ENCODE results near the gene STX5.
"Not testable (repeated sequence)": the region's sequence is repeated elsewhere in the genome, so short reads cannot be mapped to it uniquely, and the experiment has no call there.

STX5 gene

GRCh38 chr11:62842171-62842741 is 10.4 kb upstream of the STX5 start:
- TF ChIP-seq EZH2 (IDR thresholded peaks at IDR 0.05; ENCODE audit: borderline replicate concordance, low read depth, low read length, severe bottlenecking), result no peak

DNA sequence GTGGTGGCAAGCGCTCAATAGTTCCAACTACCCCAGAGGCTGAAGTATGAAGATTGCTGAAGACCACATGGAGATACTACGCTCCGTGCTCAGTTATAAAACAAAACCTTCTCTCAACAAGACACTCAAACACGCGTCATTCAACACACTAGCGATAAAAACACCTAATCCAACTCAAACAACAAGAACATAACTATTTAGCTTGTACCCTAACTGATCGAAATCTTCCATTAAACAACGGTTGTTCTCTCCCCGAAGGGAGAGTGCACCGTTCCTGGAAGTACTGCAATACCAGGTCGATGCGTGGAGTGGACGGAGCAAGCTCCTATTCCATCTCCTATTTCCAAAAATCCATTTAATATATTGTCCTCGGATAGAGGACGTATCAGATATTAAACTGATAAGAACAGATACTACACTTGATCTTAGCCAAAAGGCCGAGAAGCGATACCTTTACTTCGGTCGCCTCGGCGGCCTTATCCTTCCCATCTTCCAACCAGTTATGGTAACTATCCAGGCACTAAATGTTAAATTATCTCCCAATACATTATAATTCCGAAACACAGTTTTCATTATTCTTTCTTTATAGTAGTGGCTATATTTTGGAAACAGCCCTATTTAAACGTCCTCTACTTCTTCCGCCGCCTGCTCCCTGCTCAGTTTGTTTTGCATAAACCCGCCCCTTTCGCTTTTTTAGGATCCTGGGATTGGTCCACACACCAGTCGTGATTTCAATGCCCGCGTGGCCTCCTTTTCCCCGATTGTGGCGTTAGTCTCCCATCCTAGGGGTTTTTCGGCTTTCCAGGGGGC is 9.7 kb upstream of the STX5 start:
- Histone ChIP-seq H4K20me1 (ENCODE audit: insufficient read depth, low read length) (no peaks in the 10 kb centered on the region), H3K9me3 (ENCODE audit: insufficient read depth, low read length, severe bottlenecking) (no peaks in the 10 kb centered on the region), H3K4me3 (ENCODE audit: low read depth in 1 of 2, low read length in 2 of 2) (peak overlapping the region; percentile 40 to 59; a peak in 3 of 4 replicates), H3K27ac (ENCODE audit: low read length) (peak overlapping the region; percentile 99), H3K27me3 (ENCODE audit: insufficient read depth, low read length, poor library complexity) (no peaks in the 10 kb centered on the region), H3K4me2 (ENCODE audit: insufficient read depth, low read length) (peak overlapping the region; percentile 77), H3K79me2 (ENCODE audit: insufficient read depth, low read length) (peaks cover 24% of the 10 kb centered on the region), H3K36me3 (ENCODE audit: insufficient read depth, low read length) (peaks cover 13% of the 10 kb centered on the region), H2AFZ (ENCODE audit: low read depth, low read length) (peak overlapping the region; percentile 78), H3K9ac (ENCODE audit: low read depth, low read length) (peak overlapping the region; percentile 85), H3K4me1 (ENCODE audit: insufficient read depth, low read length) (peaks cover 41% of the 10 kb centered on the region)
- peak; percentile 83 for ATAC-seq (ENCODE audit: insufficient read depth, low read depth)
- TF ChIP-seq EZH2 (IDR thresholded peaks at IDR 0.05; ENCODE audit: borderline replicate concordance, low read depth, low read length, severe bottlenecking), result no peak
- TF ChIP-seq, protein P1, sequence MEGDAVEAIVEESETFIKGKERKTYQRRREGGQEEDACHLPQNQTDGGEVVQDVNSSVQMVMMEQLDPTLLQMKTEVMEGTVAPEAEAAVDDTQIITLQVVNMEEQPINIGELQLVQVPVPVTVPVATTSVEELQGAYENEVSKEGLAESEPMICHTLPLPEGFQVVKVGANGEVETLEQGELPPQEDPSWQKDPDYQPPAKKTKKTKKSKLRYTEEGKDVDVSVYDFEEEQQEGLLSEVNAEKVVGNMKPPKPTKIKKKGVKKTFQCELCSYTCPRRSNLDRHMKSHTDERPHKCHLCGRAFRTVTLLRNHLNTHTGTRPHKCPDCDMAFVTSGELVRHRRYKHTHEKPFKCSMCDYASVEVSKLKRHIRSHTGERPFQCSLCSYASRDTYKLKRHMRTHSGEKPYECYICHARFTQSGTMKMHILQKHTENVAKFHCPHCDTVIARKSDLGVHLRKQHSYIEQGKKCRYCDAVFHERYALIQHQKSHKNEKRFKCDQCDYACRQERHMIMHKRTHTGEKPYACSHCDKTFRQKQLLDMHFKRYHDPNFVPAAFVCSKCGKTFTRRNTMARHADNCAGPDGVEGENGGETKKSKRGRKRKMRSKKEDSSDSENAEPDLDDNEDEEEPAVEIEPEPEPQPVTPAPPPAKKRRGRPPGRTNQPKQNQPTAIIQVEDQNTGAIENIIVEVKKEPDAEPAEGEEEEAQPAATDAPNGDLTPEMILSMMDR (IDR thresholded peaks at IDR 0.05; ENCODE audit: borderline replicate concordance, extremely low read depth, low read length, poor library complexity, severe bottlenecking), result no peak
- peak; percentile 93 for DNase-seq

More at GRCh38 chr11:62842171-62842741, 10.4 kb upstream of the STX5 start:
- H3K27me3 ChIP-seq (ENCODE audit: insufficient read depth, low read length, poor library complexity), result no peaks in the 10 kb centered on the region
- H3K36me3 ChIP-seq (ENCODE audit: insufficient read depth, low read length), result peaks cover 8% of the 10 kb centered on the region
- H4K20me1 ChIP-seq (ENCODE audit: insufficient read depth, low read length), result no peaks in the 10 kb centered on the region
- peak overlapping the region; percentile 78 for H2AFZ ChIP-seq (ENCODE audit: low read depth, low read length)
- no peaks in the 10 kb centered on the region for H3K9me3 ChIP-seq (ENCODE audit: insufficient read depth, low read length, severe bottlenecking)
- no peak for ATAC-seq (ENCODE audit: insufficient read depth, low read depth)
- H3K9ac ChIP-seq (ENCODE audit: low read depth, low read length), result peak overlapping the region; percentile 74
- peak overlapping the region; percentile 40 to 59; a peak in 3 of 4 replicates for H3K4me3 ChIP-seq (ENCODE audit: low read depth in 1 of 2, low read length in 2 of 2)
- H3K27ac ChIP-seq (ENCODE audit: low read length), result peak overlapping the region; percentile 94
- H3K79me2 ChIP-seq (ENCODE audit: insufficient read depth, low read length), result peaks cover 21% of the 10 kb centered on the region
- H3K4me1 ChIP-seq (ENCODE audit: insufficient read depth, low read length), result peaks cover 38% of the 10 kb centered on the region
- H3K4me2 ChIP-seq (ENCODE audit: insufficient read depth, low read length), result peak overlapping the region; percentile 77
- peak; percentile 71 for DNase-seq

DNA sequence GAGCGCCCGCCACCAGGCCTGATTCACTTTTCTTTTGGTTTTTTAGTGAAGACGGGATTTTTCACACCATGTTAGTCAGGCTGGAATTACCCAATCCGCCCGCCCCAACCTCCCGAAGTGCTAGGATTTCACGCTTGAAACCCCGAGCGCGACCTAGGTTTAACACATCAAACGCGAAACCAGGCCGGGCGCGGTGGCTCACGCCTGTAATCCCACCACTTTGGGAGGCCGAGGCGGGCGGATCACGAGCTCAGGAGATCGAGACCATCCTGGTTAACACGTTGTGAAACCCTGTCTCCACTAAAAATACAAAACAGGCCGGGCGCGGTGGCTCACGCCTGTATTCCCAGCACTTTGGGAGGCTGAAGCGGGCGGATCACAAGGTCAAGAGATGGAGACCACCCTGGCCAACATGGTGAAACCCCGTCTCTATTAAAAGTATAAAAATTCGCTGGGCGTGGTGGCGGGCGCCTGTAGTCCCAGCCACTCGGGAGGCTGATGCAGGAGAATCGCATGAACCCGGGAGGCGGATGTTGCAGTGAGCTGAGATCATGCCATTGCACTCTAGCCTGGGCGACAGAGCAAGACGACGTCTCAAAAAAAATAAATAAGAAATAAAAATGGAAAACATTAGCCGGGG is 9.0 kb upstream of the STX5 start:
- H3K27me3 ChIP-seq (ENCODE audit: insufficient read depth, low read length, poor library complexity); H4K20me1 ChIP-seq (ENCODE audit: insufficient read depth, low read length); H3K9me3 ChIP-seq (ENCODE audit: insufficient read depth, low read length, severe bottlenecking): not testable (repeated sequence)
- Histone ChIP-seq H3K4me3 (ENCODE audit: low read depth in 1 of 2, low read length in 2 of 2) (peak overlapping the region; percentile 15 to 92; a peak in 3 of 4 replicates), H3K27ac (ENCODE audit: low read length) (peak overlapping the region; percentile 99), H3K9ac (ENCODE audit: low read depth, low read length) (peak overlapping the region; percentile 85), H3K79me2 (ENCODE audit: insufficient read depth, low read length) (peaks cover 31% of the 10 kb centered on the region), H3K36me3 (ENCODE audit: insufficient read depth, low read length) (peaks cover 20% of the 10 kb centered on the region), H3K4me1 (ENCODE audit: insufficient read depth, low read length) (peaks cover 43% of the 10 kb centered on the region), H2AFZ (ENCODE audit: low read depth, low read length) (peak overlapping the region; percentile 22), H3K4me2 (ENCODE audit: insufficient read depth, low read length) (peak overlapping the region; percentile 67)
- ATAC-seq (ENCODE audit: insufficient read depth, low read depth), result peak; percentile 5
- peak; percentile 92 for DNase-seq

- Histone ChIP-seq H3K36me3 (ENCODE audit: insufficient read depth, low read length) (peaks cover 36% of the 10 kb centered on the region), H3K27ac (ENCODE audit: low read length) (peak within 1 kb of the TSS; percentile 99), H3K9me3 (ENCODE audit: insufficient read depth, low read length, severe bottlenecking) (no peaks in the 10 kb centered on the region), H3K4me2 (ENCODE audit: insufficient read depth, low read length) (peak within 1 kb of the TSS; percentile 67), H2AFZ (ENCODE audit: low read depth, low read length) (peak within 1 kb of the TSS; percentile 92), H3K79me2 (ENCODE audit: insufficient read depth, low read length) (peaks cover 39% of the 10 kb centered on the region), H3K4me3 (ENCODE audit: low read depth in 1 of 2, low read length in 2 of 2) (peak within 1 kb of the TSS; percentile 90 to 92), H4K20me1 (ENCODE audit: insufficient read depth, low read length) (peaks cover 2% of the 10 kb centered on the region; the same call in 1 of the 2 replicates), H3K27me3 (ENCODE audit: insufficient read depth, low read length, poor library complexity) (no peaks in the 10 kb centered on the region), H3K4me1 (ENCODE audit: insufficient read depth, low read length) (peaks cover 58% of the 10 kb centered on the region), H3K9ac (ENCODE audit: low read depth, low read length) (peak within 1 kb of the TSS; percentile 85)
- ATAC-seq (ENCODE audit: insufficient read depth, low read depth) (peak; percentile 47), DNase-seq (peak; percentile 93)
- TF ChIP-seq, protein P1 (IDR thresholded peaks at IDR 0.05; ENCODE audit: borderline replicate concordance, extremely low read depth, low read length, poor library complexity, severe bottlenecking), result no peak
- TF ChIP-seq EZH2 (IDR thresholded peaks at IDR 0.05; ENCODE audit: borderline replicate concordance, low read depth, low read length, severe bottlenecking), result no peak
These were observed 7.4 kb upstream of the STX5 start, which contains the start of gene WDR74 for GRCh38 chr11:62839050-62839945. Gene WDR74 (minus strand): TSS chr11:62839590. CDS start chr11:62839570, 20 bp downstream.
